Endothelial cell of umbilical vein (primary cell): ENCODE results near the gene SMAD7. TPM values are rescaled to one million over a fixed set of nuclear protein-coding genes. Genes with fewer than 3 reads are reported as not detected.

ENCODE experiments used
- BruUV-seq: library from RNA; stranded (reverse); fragments of 400-500 nt; replicated peaks from 2 replicates; lab custom pipeline; 2021; lab: Mats Ljungman, UMichigan
- CTCF ChIA-PET: fragments of 300-600, 350-600 bp; sonication (Branson Sonifier 250); formaldehyde crosslinking; loops from one replicate; lab custom pipeline; 2021; ENCODE audit warnings: antibody characterized with exemption, inconsistent platforms; lab: Charles Lee
- POLR2A ChIA-PET: fragments of 300-600, 350-600 bp; sonication (Branson Sonifier 250); formaldehyde crosslinking; loops from one replicate; lab custom pipeline; 2021; ENCODE audit warnings: antibody characterized with exemption, inconsistent platforms; lab: Charles Lee
- DNase-seq: peaks from one replicate; pipeline ENCODE4 v3.0.0-alpha.2; 2011; ENCODE audit warnings: low read depth, low spot score
- FAIRE-seq: peaks from 2 replicates; lab custom pipeline; 2011; peaks lifted over from hg19 to GRCh38; lab: Jason Lieb, UNC
- H2AFZ ChIP-seq: 2 replicates; pipeline ENCODE4 v1.6.0; 2012; ENCODE audit warnings: low read depth, low read length, control low read depth, inconsistent platforms
- H3K27ac ChIP-seq: 2 replicates; pipeline ENCODE4 v1.5.1; 2011; ENCODE audit warnings: low read depth, mild to moderate bottlenecking, control low read depth, low read length, moderate library complexity; ENCODE audit not compliant: insufficient read depth
- H3K27me3 ChIP-seq, 2 experiments: 2 replicates each; pipeline versions ENCODE4 v1.6.0 to v1.6.1; 2011; ENCODE audit warnings: low read length in 2 of 2, mixed read lengths in 1 of 2; ENCODE audit not compliant: control insufficient read depth in 2 of 2, insufficient read depth in 2 of 2
- H3K36me3 ChIP-seq, 2 experiments: 2 replicates in 1 of 2; 3 replicates in 1 of 2; pipeline ENCODE4 v1.5.1; 2011; ENCODE audit warnings: low read length in 2 of 2, mild to moderate bottlenecking in 1 of 2, moderate library complexity in 1 of 2; ENCODE audit not compliant: control insufficient read depth in 2 of 2, insufficient read depth in 2 of 2; ENCODE audit errors: extremely low read depth in 1 of 2
- H3K4me1 ChIP-seq: 3 replicates; pipeline ENCODE4 v1.5.1; 2011; ENCODE audit warnings: mild to moderate bottlenecking, low read length; ENCODE audit not compliant: control insufficient read depth, insufficient read depth; ENCODE audit errors: extremely low read depth
- H3K4me2 ChIP-seq: 2 replicates; pipeline ENCODE4 v1.6.1; 2011; ENCODE audit warnings: low read length, control low read depth, mixed read lengths; ENCODE audit not compliant: insufficient read depth
- H3K4me3 ChIP-seq, 3 experiments: fragments of 200-600 bp in 1 of 3; sonication (generic), shearing (Covaris generic) in 1 of 3; replicated peaks in 1 of 3; 2 replicates each; pipeline ENCODE4 v1.5.1; 2011 to 2016; ENCODE audit warnings: control low read depth in 3 of 3, low read length in 3 of 3, mild to moderate bottlenecking in 2 of 3, inconsistent platforms in 1 of 3, low read depth in 1 of 3, moderate library complexity in 1 of 3; ENCODE audit not compliant: insufficient read depth in 1 of 3
- H3K79me2 ChIP-seq: 2 replicates; pipeline ENCODE4 v1.6.0; 2012; ENCODE audit warnings: low read length, inconsistent platforms; ENCODE audit not compliant: control insufficient read depth, insufficient read depth
- H3K9ac ChIP-seq: replicated peaks from 2 replicates; pipeline ENCODE3; 2011; ENCODE audit warnings: low read length, control low read depth; ENCODE audit not compliant: insufficient read depth; ENCODE audit errors: extremely low read depth
- H3K9me1 ChIP-seq: replicated peaks from 3 replicates; pipeline ENCODE4 v1.6.0; 2011; ENCODE audit warnings: mild to moderate bottlenecking, low read length; ENCODE audit not compliant: control insufficient read depth, insufficient read depth; ENCODE audit errors: extremely low read depth
- H3K9me3 ChIP-seq: replicated peaks from 2 replicates; pipeline ENCODE4 v1.5.1; 2012; ENCODE audit warnings: low read length, inconsistent platforms; ENCODE audit not compliant: control insufficient read depth, insufficient read depth
- H4K20me1 ChIP-seq: replicated peaks from 2 replicates; pipeline ENCODE3; 2011; ENCODE audit warnings: mild to moderate bottlenecking, low read length; ENCODE audit not compliant: control insufficient read depth, insufficient read depth; ENCODE audit errors: extremely low read depth
- EZH2 ChIP-seq: IDR thresholded peaks from 2 replicates; pipeline ENCODE4 v1.6.1; 2012; ENCODE audit warnings: borderline replicate concordance, low read depth, mild to moderate bottlenecking, moderate library complexity, low read length, inconsistent platforms; ENCODE audit not compliant: severe bottlenecking
- FOS ChIP-seq: IDR thresholded peaks from 2 replicates; pipeline ENCODE4 v1.6.1; 2011; ENCODE audit warnings: mild to moderate bottlenecking, low read length, moderate library complexity, borderline replicate concordance; ENCODE audit not compliant: insufficient read depth
- GATA2 ChIP-seq: IDR thresholded peaks from 2 replicates; pipeline ENCODE4 v1.7.0; 2011; ENCODE audit warnings: low read depth, mild to moderate bottlenecking, moderate library complexity, mixed read lengths, low read length; ENCODE audit not compliant: insufficient read length, insufficient read depth
- JUN ChIP-seq: IDR thresholded peaks from 2 replicates; pipeline ENCODE4 v1.6.1; 2011; ENCODE audit warnings: borderline replicate concordance, low read depth; ENCODE audit not compliant: insufficient read length, insufficient read depth
- MAX ChIP-seq: IDR thresholded peaks from 2 replicates; pipeline ENCODE4 v1.6.1; 2011; ENCODE audit not compliant: insufficient read depth, insufficient read length
- MYC ChIP-seq: IDR thresholded peaks from one replicate; pipeline ENCODE4 v1.6.1; 2011; ENCODE audit warnings: mild to moderate bottlenecking, low read depth, low read length
- POLR2A ChIP-seq: IDR thresholded peaks from 2 replicates; pipeline ENCODE4 v1.6.1; 2012; ENCODE audit warnings: low read depth, mild to moderate bottlenecking, control low read depth, low read length
- POLR2AphosphoS5 ChIP-seq: IDR thresholded peaks from 2 replicates; pipeline ENCODE4 v1.6.1; 2012; ENCODE audit warnings: low read depth, mild to moderate bottlenecking, control low read depth, low read length, moderate library complexity; ENCODE audit not compliant: insufficient read depth
- dilution Hi-C: fragments of 300-500 bp; cut with MboI; formaldehyde crosslinking; loops from one replicate; pipeline ENCODE4 v1.15.0; 2019; ENCODE audit warnings: low sequenced_read_pairs; ENCODE audit not compliant: extremely low pct_ligation_motif_present
- intact Hi-C: fragments of 100-400 bp; cut with micrococcal nuclease; formaldehyde crosslinking; loops from one replicate; pipeline ENCODE4 v1.10.0; 2022
- polyA plus RNA-seq, 4 experiments: library from polyadenylated mRNA; depleted of rRNA in 3 of 4; stranded (reverse) in 3 of 4; unstranded in 1 of 4; fragments of >200 nt; gene quantifications; 2 replicates each; pipeline versions ENCODE4 v1.2.1 to v1.2.3, GENCODE V29; 2011 to 2012; ENCODE audit warnings: missing spikeins in 1 of 4
- total RNA-seq: library from RNA; stranded (reverse); gene quantifications from 2 replicates; pipeline ENCODE4 v1.2.3, GENCODE V29; 2021
- TF ChIP-seq, protein P1 (sequence below), 2 donors: IDR thresholded peaks; 1 replicate in 1 of 2; 2 replicates in 1 of 2; pipeline ENCODE4 v1.5.1; 2011; ENCODE audit warnings: low read length in 2 of 2, mild to moderate bottlenecking in 2 of 2, moderate library complexity in 2 of 2, control low read depth in 1 of 2, inconsistent platforms in 1 of 2, low read depth in 1 of 2; ENCODE audit not compliant: insufficient read depth in 1 of 2; ENCODE audit errors: extremely low read depth in 1 of 2

The SMAD7 gene
- total and polyA plus RNA-seq, 2 donors (not counting 3 experiments of a cell fraction or from before 2014, with no cell fraction given): 3.6 to 8.0 TPM

GRCh38 chr18:48991319-48991660 lies 40.5 kb upstream of the SMAD7 start:
- CTCF ChIA-PET: interaction anchor here (1.3 kb wide), 2 partner anchors 8 to 51 kb away, joined by 3 to 4 read pairs; no protein-coding TSS in a partner anchor
- H3K27ac ChIP-seq: no peak overlapping the region
- no peak for DNase-seq
- no peaks in the 10 kb centered on the region for H3K79me2 ChIP-seq
- H3K9ac ChIP-seq: no peak overlapping the region
- POLR2A ChIA-PET: no interaction called here
- H3K27me3 ChIP-seq: no peaks in the 10 kb centered on the region
- dilution Hi-C loops (no loop called here), intact Hi-C loops (no loop called here)
- H2AFZ ChIP-seq: no peak overlapping the region
- H4K20me1 ChIP-seq: no peaks in the 10 kb centered on the region
- no peak overlapping the region for H3K4me2 ChIP-seq
- no peaks in the 10 kb centered on the region for H3K9me1 ChIP-seq
- H3K4me3 ChIP-seq: no peak overlapping the region
- H3K9me3 ChIP-seq: no peaks in the 10 kb centered on the region
- TF ChIP-seq POLR2A (no peak), JUN (no peak), MAX (no peak), MYC (no peak), POLR2AphosphoS5 (no peak), EZH2 (no peak), GATA2 (no peak), FOS (no peak)
- TF ChIP-seq, protein P1, sequence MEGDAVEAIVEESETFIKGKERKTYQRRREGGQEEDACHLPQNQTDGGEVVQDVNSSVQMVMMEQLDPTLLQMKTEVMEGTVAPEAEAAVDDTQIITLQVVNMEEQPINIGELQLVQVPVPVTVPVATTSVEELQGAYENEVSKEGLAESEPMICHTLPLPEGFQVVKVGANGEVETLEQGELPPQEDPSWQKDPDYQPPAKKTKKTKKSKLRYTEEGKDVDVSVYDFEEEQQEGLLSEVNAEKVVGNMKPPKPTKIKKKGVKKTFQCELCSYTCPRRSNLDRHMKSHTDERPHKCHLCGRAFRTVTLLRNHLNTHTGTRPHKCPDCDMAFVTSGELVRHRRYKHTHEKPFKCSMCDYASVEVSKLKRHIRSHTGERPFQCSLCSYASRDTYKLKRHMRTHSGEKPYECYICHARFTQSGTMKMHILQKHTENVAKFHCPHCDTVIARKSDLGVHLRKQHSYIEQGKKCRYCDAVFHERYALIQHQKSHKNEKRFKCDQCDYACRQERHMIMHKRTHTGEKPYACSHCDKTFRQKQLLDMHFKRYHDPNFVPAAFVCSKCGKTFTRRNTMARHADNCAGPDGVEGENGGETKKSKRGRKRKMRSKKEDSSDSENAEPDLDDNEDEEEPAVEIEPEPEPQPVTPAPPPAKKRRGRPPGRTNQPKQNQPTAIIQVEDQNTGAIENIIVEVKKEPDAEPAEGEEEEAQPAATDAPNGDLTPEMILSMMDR (IDR thresholded peaks at IDR 0.05; ENCODE audit: extremely low read depth in 1 of 2, insufficient read depth in 1 of 2, low read depth in 1 of 2, low read length in 2 of 2): no peak
- BruUV-seq: no TSS peak
- H3K4me1 ChIP-seq: no peaks in the 10 kb centered on the region
- no peak for FAIRE-seq
- no peaks in the 10 kb centered on the region for H3K36me3 ChIP-seq
